ENCODE results near the gene APBB2. TPM values are rescaled to one million over a fixed set of nuclear protein-coding genes. Genes with fewer than 3 reads are reported as not detected.

APBB2 gene
- total and polyA plus RNA-seq, 10 of the 15 experiments (the other 5 are each of a cell fraction or from before 2014, with no cell fraction given), result 2.7 to 24.6 (median 19.0) TPM

- 59% methylated on average over 9 of the region's 9 CpGs for WGBS (ENCODE audit: insufficient coverage, insufficient replicate concordance, low lambda C conversion rate, missing lambda C conversion rate)
- no peak overlapping the region for H2AFZ ChIP-seq (ENCODE audit: control insufficient read depth, low read depth, low read length)
- no peak for DNase-seq (ENCODE audit: low read depth, low spot score)
- ChIA-PET RAD21 (ENCODE audit: unreplicated experiment) (no interaction called here), CTCF (no interaction called here), POLR2A (no interaction called here), SMC1A (ENCODE audit: uncharacterized antibody, unreplicated experiment) (no interaction called here)
- no peaks in the 10 kb centered on the region; a peak in 1 of 4 replicates for H3K36me3 ChIP-seq (ENCODE audit: control insufficient read depth in 2 of 2, insufficient read depth in 2 of 2, low read length in 1 of 2)
- H3K4me3 ChIP-seq, result no peak overlapping the region
- no peak for TF ChIP-seq BMI1 (IDR thresholded peaks at IDR 0.05; ENCODE audit: borderline replicate concordance)
- no peak for TF ChIP-seq NR2C2 (IDR thresholded peaks at IDR 0.05; ENCODE audit: borderline replicate concordance, control insufficient read depth, insufficient read length, low read depth)
- no peak for TF ChIP-seq SREBF2 (IDR thresholded peaks at IDR 0.05; ENCODE audit: low read length)
- no peak for TF ChIP-seq SMAD1 (IDR thresholded peaks at IDR 0.05; ENCODE audit: low read depth, partially characterized antibody)
- TF ChIP-seq POLR2A (IDR thresholded peaks at IDR 0.05; ENCODE audit: low read depth, low read length), result no peak
- in situ Hi-C loops (cut with MboI) (no loop called here), intact Hi-C loops (cut with micrococcal nuclease; ENCODE audit: unreplicated experiment) (no loop called here)
- no peak for ATAC-seq
- no peak overlapping the region for H3K9ac ChIP-seq (ENCODE audit: control insufficient read depth, insufficient read depth, low read length)
- FAIRE-seq, result no peak
- no peaks in the 10 kb centered on the region; the same call in 1 of the 3 replicates for H3K9me3 ChIP-seq (replicated peaks; ENCODE audit: control insufficient read depth, insufficient read depth, low read length)
- H3K4me1 ChIP-seq (ENCODE audit: control insufficient read depth, insufficient read depth, low read length), result no peaks in the 10 kb centered on the region; the same call in 1 of the 2 replicates
- no peaks in the 10 kb centered on the region for H3K27me3 ChIP-seq (replicated peaks in 1 of 2; ENCODE audit: control insufficient read depth in 2 of 2, insufficient read depth in 2 of 2, low read length in 1 of 2)
- H3K4me2 ChIP-seq (ENCODE audit: control insufficient read depth, insufficient read depth), result no peak overlapping the region
- no TSS peak for BruUV-seq (replicated peaks)
- H3K27ac ChIP-seq (ENCODE audit: control insufficient read depth, insufficient read depth), result no peak overlapping the region
- H4K20me1 ChIP-seq (ENCODE audit: control insufficient read depth, insufficient read depth), result no peaks in the 10 kb centered on the region
- H3K79me2 ChIP-seq (ENCODE audit: control insufficient read depth, insufficient read depth, low read length), result peaks cover 1% of the 10 kb centered on the region; the same call in 1 of the 2 replicates
These were observed 104.3 kb downstream of the APBB2 start for GRCh38 chr4:41110050-41110449.

- Histone ChIP-seq H3K9ac (ENCODE audit: control insufficient read depth, insufficient read depth, low read length) (no peak overlapping the region), H3K4me3 (no peak overlapping the region), H3K9me3 (replicated peaks; ENCODE audit: control insufficient read depth, insufficient read depth, low read length) (no peaks in the 10 kb centered on the region; the same call in 1 of the 3 replicates), H2AFZ (ENCODE audit: control insufficient read depth, low read depth, low read length) (no peak overlapping the region), H3K27ac (ENCODE audit: control insufficient read depth, insufficient read depth) (no peak overlapping the region), H3K79me2 (ENCODE audit: control insufficient read depth, insufficient read depth, low read length) (peaks cover 1% of the 10 kb centered on the region; the same call in 1 of the 2 replicates), H4K20me1 (ENCODE audit: control insufficient read depth, insufficient read depth) (no peaks in the 10 kb centered on the region), H3K4me2 (ENCODE audit: control insufficient read depth, insufficient read depth) (no peak overlapping the region), H3K27me3 (replicated peaks in 1 of 2; ENCODE audit: control insufficient read depth in 2 of 2, insufficient read depth in 2 of 2, low read length in 1 of 2) (no peaks in the 10 kb centered on the region), H3K36me3 (ENCODE audit: control insufficient read depth in 2 of 2, insufficient read depth in 2 of 2, low read length in 1 of 2) (no peaks in the 10 kb centered on the region; a peak in 1 of 4 replicates), H3K4me1 (ENCODE audit: control insufficient read depth, insufficient read depth, low read length) (no peaks in the 10 kb centered on the region; the same call in 1 of the 2 replicates)
- no peak; the same call in 2 of the 3 replicates for ATAC-seq
- in situ Hi-C loops (cut with MboI), result no loop called here
- WGBS (ENCODE audit: insufficient coverage, insufficient replicate concordance, low lambda C conversion rate, missing lambda C conversion rate), result 97% methylated on average over 3 of the region's 3 CpGs
- RAD21 ChIA-PET (ENCODE audit: unreplicated experiment), result no interaction called here
- SMC1A ChIA-PET (ENCODE audit: uncharacterized antibody, unreplicated experiment), result interaction anchor here (1.2 kb wide), 1 partner anchor 10 kb away, joined by 4 read pairs; no protein-coding TSS in a partner anchor
- CTCF ChIA-PET, result no interaction called here
- DNase-seq (ENCODE audit: low read depth, low spot score), result no peak
- TF ChIP-seq CUX1 (IDR thresholded peaks at IDR 0.05; ENCODE audit: insufficient replicate concordance, low read depth, low read length) (no peak), NR2F1 (conservative IDR thresholded peaks at IDR 0.05) (no peak), POLR2AphosphoS2 (IDR thresholded peaks at IDR 0.05; ENCODE audit: low read depth, low read length) (no peak), CEBPB (IDR thresholded peaks at IDR 0.05; ENCODE audit: borderline replicate concordance in 1 of 2, low read depth in 2 of 2, low read length in 2 of 2) (no peak), SMC3 (IDR thresholded peaks at IDR 0.05; ENCODE audit: borderline replicate concordance, low read length) (no peak), ZNF384 (IDR thresholded peaks at IDR 0.05; ENCODE audit: borderline replicate concordance, low read depth, low read length) (no peak), RCOR1 (conservative IDR thresholded peaks at IDR 0.05; ENCODE audit: low read depth, low read length) (no peak), SMAD1 (IDR thresholded peaks at IDR 0.05; ENCODE audit: low read depth, partially characterized antibody) (no peak)
- BruUV-seq (replicated peaks), result no TSS peak
- intact Hi-C loops (cut with micrococcal nuclease; ENCODE audit: unreplicated experiment), result no loop called here
- FAIRE-seq, result no peak
- POLR2A ChIA-PET, result interaction anchor here (1.1 kb wide), 1 partner anchor 10 kb away, joined by 3 read pairs; no protein-coding TSS in a partner anchor
These were observed 105.9 kb downstream of the APBB2 start for GRCh38 chr4:41108481-41108880.
